H4 (cell line): Measurements from ENCODE around the gene RAB8A. TPM values are rescaled to one million over a fixed set of nuclear protein-coding genes. Genes with fewer than 3 reads are reported as not detected.

Source experiments
- DNase-seq: peaks from one replicate; pipeline ENCODE4 v3.0.0-alpha.2; 2015; ENCODE audit warnings: low spot score
- total RNA-seq: library from RNA; depleted of rRNA; stranded (reverse); fragments of >200 nt; shearing (Covaris generic); gene quantifications from 2 replicates; pipeline ENCODE4 v1.2.3, GENCODE V29; 2014

The RAB8A gene
- total RNA-seq, 1 experiment from 2014 or later, result 136 TPM

DNA sequence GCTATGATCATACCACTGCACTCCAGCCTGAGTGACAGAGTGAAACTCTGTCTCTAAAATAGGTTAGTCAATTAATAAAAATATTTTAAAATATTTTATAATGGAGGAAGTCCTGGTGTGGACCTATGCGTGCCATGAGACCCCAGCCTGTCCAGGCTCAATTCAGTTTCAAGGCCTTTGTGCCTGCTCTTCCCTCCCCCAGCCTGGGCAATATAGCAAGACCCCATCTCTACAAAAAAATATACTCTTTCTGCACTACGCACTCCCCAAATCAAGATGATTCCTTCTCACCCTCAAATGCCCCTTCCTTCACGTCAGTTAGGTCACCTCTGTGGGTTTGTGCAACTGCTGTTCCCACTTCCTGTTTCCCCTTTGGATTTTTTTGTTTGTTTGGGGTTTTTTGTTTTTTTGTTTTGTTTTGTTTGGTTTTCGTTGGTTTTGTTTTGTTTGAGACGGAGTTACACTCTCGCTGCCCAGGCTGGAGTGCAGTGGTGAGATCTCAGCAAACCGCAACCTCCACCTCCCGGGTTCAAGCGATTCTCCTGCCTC lies 30.4 kb downstream of the RAB8A start:
- DNase-seq, result no peak

DNA sequence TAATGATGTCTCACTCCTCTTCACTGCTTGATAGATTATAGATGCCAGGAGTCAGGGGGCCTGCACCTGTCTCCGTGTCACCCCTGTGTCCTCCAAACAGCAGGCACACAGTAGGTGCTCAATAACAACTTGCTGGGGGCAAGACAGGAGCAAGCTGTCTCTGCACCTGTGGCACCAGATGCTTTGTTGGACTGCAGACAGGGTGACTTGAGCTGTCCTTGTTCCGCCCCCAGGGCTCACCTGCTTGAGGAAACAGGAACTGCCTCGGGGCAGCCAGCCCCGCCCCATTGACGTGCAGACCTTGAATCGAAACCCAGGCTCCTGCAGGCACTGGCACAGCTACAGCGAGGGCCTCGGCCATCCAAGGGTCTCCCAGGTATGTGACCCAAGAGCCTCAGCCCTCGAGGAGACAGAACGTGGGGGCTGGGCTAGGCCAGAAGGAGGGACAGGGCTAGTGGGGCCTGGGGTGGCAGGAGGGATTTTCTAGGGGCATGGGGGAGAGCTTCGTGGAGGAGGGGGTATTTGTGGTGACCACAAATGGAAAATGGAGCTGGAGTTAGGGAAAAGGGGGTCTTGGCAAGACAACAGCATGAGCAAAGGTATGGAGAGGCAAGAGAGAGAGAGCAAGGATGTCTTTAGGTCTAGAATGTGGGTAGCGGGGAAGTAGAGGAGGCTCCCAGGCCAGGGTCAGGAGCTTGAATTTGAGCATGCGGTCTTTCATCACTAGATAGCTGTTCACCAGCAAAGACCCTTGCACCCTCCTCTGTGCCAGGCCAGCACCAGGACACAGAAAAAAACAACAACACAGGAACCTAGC lies 31.9 kb downstream of the RAB8A start, which contains the start of gene HSH2D:
TSS of gene HSH2D (plus strand) at position 287 of the 817 bp plus-strand sequence. CDS start 5,066 bp downstream, outside the sequence.
- no peak for DNase-seq

DNA sequence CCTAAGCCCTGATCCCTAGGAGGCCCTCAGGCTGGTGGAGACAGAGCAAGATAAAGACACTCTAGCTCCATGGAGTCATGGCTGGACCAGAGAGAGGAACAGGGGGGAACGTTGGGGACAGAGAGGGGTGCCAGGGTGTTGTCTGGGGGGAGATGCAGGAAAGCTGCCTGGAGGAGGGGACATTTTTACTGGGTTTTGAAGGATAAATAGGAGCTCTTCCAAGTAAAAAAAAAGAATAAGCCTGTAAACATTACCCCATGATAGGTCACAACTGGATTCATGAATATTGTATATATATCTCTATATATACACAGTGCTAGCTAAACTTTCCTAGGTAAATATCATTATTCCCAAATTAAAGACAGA lies 32.5 kb downstream of the RAB8A start:
- no peak for DNase-seq

DNA sequence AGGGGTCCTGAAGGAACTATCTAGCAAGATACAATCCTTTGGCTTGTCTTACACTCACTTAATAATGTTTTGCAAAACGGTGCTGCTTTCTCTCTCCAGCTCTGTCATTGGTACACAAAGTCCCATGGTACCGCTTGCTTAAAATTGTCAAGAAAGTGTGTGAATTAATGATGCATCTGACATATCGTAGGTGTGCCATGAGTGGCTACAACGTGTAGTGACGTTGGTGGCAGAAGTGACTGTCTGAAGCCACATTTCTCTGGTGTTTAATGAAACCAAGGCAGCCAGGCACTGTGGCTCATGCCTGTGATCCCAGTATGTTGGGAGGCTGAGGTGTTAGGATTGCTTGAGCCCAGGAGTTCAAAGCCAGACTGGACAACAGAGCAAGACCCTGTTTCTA lies 34.4 kb downstream of the RAB8A start:
- DNase-seq, result no peak

DNA sequence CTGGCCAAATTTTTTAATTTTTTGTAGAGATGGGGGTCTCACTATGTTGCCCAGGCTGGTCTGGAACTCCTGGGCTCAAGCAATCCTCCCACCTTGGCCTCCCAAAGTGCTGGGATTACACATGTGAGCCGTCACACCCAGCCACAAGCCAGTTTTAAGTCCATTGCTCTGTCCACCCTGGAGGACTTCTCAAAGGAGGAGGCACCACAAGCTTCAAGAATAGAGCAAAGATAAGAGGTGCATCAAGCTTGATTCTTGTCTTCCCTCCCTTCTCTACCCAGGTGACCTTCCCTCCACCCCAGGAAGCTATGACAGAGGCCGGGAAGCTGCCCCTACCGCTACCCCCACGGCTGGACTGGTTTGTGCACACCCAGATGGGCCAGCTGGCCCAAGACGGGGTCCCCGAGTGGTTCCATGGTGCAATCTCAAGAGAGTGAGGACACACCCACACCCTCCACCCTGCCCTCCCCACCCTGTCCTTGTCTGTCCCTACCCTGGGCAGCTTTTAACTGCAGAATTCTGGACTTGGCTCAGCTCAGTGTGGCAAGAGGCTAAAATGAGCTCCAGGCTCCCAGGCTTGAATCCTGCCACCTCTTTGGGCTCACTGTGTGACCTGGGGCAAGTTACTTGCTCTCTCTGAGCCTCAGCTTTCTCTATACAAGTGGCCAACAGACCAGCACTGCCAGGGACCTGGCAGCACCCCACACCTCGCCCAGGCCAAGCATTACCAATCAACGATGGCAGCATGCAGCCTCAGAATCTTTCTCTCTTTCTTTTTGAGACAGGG lies 36.9 kb downstream of the RAB8A start:
- no peak for DNase-seq

DNA sequence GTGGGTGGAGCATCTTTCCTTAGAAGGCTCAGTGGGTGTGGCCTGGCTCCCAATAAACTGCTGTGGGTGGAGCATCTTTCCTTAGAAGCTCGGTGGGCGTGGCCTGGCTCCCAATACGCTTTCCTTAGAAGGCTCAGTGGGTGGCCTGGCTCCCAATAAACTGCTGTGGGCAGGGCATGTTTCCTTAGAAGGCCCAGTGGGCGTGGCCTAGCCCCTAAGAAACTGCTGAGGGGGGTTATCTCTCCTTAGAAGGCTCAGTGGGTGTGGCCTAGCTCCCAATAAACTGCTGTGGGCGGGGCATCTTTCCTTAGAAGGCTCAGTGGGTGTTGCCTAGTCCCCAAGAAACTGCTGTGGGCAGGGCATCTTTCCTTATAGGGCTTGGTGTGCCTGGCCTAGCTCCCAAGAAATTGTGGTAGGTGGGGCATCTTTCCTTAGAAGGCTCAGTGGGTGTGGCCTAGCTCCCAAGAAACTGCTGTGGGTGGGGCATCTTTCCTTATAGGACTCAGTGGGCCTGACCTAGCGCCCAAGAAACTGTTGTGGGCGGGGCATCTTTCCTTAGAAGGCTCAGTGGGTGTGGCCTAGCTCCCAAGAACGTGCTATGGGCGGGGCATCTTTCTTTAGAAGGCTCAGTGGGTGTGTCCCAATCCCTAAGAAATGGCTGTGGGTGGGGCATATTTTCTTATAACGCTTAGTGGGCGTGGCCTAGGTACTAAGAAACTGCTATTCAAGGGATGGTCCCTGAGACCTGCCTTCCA lies 42.1 kb downstream of the RAB8A start:
- peak; percentile 28 for DNase-seq

DNA sequence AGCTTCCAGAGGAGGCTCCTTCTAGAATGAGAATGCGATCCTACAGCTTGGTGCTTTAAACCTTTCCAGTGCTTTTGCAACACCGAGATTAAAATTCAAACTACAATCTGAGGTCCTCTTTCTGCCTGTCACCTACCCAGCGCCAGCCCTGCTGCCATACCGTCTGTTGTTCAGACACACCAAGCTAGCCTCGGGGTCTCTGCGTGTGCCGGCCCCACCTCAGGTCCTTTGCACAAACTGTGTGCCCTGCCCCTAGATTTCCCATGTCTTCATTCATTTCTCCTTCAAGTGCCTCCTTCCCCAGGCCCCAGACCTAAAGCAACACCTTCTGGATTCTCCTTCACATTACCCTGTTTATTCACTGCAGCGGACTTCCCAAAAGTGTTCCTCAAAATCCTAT lies 42.9 kb downstream of the RAB8A start:
- no peak for DNase-seq

DNA sequence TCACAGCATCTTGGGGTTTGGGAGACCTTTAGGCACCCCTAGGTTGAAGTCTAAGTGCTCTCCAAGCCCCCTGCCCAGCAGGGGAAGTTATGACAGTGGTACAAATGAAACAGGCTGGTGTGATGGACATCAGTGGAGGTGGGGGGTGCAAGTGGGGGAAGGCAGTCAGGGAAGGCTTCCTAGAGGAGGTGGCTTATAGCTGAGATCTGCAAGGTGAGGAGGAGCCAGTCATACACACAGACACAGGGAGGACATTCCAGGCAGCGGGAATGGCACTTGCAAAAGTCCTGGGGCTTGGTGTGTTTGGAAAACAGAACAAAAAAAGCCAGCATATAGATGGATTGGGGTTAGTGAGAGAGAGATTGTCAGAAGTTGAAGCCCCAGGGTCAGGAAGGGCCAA lies 43.4 kb downstream of the RAB8A start:
- DNase-seq, result no peak

DNA sequence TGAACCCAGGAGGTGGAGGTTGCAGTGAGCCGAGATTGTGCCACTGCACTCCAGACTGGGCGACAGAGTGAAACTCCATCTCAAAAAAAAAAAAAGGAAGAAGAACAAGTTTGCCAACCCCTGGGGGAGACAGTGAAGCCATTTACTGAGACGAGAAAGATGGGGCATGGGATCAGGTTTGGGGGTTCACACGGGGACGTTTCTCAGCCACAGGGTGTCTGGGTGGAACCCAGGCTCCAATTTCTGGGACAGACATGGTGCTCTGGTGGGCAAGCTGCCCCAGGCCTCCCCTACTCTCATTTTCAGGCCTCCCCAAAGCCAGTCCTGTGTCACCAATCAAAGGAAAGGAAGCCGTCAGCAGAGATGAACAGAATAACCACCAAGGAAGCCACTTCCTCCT lies 45.2 kb downstream of the RAB8A start:
- no peak for DNase-seq

DNA sequence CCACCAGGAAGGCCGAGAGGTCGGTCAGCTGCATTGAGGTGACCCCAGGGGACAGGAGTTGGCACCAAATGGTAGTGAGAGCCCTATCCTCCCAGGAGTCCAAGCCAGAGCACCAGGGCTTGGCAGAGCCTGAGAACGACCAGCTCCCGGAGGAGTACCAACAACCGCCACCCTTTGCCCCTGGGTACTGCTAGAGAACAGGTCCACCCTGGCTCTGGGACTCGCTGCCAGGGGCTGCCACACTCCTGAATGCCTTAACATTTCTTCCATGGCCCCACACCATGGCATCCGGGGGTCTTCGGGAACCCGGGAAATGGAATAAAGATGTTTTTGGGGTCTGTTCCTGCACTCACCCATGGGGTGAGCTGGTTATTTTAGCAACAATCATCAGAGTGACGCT lies 45.9 kb downstream of the RAB8A start:
- DNase-seq, result no peak

DNA sequence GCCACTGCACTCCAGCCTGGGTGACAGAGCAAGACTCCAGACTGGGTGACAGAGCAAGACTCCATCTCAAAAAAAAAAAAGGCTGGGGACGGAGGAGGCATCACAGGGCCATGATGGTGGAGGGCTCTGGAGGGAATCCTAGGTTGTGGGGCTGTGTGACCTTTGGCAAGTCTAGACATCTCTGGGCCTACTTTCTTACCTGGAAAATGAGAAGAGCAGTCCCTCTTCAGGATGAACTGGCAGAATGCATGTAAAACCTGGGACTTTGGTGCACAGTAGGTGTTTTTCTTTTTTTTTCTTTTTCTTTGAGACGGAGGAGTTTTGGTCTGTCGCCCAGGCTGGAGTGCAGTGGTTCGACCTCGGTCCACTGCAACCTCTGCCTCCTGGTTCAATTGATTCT lies 48.0 kb downstream of the RAB8A start:
- no peak for DNase-seq

DNA sequence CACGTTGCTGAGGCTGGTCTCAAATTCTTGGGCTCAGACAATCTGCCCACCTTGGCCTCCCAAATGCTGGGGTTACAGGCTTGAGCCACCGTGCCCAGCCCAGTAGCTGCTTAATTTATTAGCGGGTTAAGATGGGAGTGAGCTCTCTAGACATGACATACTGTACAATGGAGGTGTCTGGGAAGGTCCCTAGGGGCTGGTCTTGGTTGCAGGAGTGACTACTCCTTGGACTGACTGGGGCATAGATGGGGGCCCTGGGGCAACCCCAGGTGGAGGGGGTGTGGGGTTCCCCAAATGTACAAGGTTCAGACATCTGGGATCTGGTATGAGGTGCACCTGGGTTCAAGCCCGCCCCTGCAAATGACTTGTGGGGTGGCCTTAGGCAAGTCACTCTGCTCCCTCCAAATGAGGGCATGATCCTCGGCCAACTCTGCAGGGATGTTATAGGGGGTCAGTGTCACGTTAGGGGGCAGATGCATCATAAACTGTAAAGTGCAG lies 48.8 kb downstream of the RAB8A start:
- DNase-seq, result no peak

DNA sequence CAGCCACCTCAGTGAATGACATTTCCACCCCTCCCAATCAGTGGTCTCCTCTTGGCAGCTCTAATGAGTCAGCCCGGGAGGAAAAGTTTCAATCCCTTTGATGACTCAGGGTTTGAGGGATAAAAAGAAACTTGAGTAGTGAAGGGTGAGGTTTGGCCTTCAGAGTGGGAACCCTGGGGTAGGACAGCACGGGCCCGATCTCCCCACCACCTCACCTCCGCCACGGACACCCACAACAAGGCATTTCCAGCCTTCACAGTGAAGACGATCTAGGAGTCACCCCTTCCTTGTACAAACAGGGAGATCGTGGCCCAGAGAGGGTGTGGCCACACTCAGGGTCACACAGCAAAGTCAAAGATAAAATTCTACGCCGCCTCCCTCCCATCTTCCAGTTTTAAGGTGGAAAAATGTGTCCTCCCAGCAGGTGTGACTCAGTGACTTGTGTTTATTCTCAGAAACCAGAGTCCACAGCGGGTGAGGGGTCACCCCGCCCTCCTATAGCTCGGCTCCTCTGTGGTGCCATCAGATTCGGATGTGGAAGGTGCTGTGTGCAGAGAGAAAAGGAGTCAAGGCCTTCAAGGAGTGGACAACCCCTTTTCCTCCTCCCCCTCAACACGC lies 49.4 kb downstream of the RAB8A start:
- DNase-seq, result peak; percentile 79

DNA sequence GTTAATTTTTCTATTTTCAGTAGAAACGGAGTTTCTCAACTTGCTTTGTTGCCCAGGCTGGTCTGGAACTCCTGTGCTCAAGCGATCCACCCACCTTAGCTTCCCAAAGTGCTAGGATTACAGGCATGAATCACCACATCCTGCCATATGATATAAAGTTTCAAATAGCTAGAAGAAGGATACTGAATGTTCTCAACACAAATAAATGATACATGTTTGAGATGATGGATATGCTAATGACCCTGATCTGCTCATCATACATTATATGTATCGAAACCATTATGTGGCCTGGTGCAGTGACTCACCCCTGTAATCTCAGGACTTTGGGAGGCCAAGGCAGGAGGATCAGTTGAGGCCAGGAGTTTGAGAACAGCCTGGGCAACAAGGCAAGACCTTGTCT lies 50.2 kb downstream of the RAB8A start:
- peak; percentile 89 for DNase-seq

DNA sequence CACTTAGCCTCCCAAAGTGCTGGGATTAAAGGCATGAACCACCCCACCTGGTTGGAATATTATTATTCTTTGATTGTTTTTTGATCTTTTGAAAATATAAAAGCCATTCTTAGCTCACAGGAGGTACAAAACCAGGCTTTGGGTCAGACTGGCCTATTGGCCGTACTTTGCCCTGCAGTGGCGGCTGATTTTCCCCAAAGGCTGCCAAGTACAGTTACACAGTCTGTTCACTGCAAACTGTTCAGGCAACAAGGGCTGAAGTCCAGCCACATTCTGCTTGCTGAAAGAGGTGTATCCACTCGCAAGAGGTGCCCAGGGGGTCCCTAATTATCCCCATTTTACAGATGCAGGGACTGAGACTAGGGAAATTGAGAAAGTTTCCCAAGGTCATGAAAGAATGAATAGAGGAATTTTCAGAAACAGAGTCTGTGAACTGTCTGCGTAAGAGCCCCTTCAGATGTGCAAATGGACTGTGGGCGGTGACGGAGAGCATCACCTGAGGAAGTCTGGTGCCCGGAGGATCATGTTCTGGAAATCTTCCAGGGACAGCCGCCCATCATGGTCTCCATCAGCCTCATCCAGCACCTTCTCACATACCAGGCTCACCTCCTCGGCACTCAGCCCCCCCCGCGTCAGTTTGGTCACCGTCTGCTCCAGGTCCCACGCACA lies 52.7 kb downstream of the RAB8A start:
- DNase-seq, result no peak

DNA sequence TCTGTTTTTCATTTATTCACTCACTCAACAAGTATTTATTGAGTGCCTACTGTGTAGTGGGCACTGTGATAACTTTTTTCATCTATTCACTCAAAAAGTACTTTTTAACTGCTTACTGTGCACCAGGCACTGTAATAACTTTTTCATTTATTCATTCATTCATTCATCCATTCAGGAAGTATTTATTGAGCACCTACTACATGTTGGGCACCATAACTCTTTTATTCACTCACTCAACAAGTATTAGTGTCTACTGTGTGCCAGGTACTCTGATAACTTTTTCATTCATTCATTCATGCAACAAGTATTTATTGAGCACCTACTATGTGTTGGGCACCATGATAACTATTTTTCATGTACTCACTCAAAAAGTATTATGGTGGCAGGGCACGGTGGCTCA lies 54.7 kb downstream of the RAB8A start:
- DNase-seq, result no peak

DNA sequence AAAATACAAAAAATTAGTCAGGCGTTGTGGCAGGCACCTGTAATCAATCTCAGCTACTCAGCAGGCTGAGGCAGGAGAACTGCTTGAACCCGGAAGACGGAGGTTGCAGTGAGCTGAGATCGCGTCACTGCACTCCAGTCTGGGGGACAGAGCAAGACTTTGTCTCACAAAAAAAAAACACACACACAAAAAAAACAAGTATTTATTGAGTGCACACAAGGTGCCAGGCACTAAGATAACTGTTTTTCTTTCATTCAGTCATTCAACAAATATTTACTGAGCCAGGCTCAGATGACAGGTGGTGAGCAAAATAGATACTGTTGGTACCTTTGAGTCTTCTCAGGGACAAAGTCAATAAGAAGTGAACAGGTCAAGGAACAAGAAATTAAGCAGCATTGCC lies 55.4 kb downstream of the RAB8A start:
- no peak for DNase-seq

DNA sequence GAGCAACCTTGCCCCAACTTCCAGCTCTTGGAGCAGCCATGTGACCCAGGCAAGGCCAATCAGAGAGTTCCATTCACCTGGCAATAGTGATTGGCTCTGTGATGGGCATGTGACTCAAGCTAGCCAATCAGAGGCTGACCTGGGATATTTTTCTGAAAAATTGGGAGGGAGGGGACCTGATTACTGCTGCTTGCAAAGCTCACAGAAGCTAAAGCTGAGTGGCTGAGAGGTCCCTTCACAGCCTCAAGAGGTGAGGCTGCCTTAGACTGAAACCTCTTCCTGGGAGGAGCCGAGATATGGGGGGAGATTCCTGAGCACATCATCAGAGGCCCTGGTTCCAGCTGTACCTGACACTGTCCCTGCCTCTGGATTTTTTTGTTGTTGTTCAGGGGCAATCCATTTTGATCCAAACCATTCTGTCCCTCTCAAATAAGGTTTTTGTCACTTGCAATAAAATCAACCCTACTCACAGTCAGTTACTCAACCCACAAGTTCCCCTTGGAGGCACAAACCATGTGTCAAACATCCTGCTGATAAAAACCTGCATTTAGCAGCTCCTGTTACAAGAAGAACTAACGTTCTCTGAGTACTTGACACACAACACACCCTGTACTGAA lies 56.9 kb downstream of the RAB8A start:
- peak; percentile 49 for DNase-seq

DNA sequence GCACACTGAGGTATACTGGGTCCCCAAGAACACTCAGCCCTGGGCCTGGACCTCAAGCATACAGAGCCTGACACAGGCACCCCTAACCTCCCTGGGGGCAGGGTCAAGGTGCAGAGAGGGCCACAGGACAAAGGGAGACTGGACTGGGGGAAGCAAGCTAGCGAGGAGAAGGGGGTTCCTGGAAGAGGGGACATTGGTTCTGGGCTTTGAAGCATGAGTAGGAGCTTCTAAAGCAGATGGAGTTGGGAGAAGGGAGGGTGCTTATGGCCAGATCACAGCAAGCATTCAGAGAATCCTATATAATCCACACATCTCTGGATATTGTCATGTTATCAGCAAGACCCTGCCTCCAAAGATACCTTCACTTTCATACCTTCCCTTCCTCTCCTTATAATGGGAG lies 58.4 kb downstream of the RAB8A start:
- no peak for DNase-seq

DNA sequence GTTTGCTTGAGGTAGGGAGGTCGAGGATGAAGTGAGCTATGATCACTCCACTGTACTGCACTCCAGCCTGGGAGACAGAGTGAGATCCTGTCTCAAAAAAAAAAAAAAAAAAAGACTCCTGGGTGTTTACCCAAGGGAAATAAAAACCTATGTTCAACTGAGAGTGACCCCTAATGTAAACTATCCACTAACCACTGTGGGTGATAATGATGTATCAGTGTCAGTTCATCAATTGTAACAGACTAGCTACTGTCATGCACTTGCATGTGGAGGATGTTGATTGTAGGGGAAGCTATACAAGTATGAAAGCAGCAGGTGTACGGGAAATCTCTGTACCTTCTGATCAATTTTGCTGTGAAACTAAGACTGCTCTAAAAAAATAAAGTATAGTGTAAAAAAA lies 64.3 kb downstream of the RAB8A start:
- DNase-seq, result no peak
